ENCODE data around the gene TTLL8.

TTLL8 gene

DNA sequence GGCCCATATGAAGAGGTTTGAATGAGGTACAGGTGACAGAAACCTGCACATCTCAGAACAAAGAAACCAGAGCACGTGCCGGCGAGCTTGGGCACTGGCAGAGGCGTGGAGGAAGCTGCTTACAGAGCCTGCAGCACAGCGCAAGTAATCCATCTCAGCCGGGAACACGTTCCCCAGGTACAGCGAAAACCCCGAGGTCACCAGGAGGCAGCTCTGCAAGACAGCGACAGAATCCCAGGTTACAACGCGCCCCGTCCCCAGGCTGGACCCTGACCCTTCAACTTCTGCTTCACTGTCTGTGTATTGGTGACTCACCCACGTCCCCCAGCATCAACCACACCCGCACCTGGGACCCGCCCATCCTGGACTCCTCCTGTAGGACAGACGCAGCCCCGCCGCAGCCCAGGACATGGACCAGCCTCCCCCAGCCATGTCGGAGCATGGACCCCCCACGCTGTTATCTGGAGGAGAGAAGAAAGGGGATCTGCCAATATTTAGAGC is 24.9 kb upstream of the TTLL8 start:
- no peak for DNase-seq

DNA sequence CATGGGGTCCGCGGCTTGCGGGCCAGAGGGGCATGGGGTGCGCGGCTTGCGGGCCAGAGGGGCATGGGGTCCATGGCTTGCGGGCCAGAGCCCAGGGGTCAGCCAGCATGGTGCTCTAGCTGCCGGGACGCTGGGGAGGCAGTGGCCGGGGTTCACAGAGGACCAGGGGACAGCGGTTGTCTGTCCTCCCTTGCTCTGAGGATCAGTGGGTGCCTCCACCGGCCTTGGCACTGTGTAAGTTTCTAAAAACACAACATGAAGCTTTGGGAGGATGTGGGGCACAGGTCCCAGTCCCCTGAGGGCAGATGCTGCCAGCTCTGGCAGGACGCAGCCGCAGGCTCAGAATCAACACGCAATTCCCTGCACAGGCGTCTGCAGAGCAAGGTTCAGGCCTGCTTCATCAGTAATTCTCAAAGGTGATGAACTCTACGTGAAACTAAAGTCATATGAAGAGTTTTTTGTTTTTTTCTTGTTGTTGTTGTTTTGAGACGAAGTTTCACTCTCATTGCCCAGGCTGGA is 24.2 kb upstream of the TTLL8 start:
- no peak for DNase-seq

- no peak for DNase-seq
Measured at GRCh38 chr22:50081426-50082196, 23.5 kb upstream of the TTLL8 start.

GRCh38 chr22:50080077-50080465 is 22.0 kb upstream of the TTLL8 start:
- DNase-seq = no peak

DNA sequence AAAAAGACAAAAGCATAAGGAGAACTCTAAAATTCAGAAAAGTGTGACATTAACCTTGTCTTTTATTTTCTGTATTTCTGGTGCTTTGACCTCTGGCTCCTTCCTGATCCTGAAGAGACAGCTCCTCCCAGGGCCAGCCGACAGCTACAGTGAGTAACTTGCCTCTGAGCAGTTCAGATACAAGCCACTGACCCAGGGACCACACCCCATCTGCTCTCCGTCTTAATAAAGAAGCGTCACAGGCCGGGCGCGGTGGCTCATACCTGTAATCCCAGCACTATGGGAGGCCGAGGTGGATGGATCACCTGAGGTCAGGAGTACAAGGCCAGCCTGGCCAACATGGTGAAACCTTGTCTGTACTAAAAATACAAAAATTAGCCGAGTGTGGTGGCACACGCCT is 20.7 kb upstream of the TTLL8 start:
- DNase-seq = no peak

DNA sequence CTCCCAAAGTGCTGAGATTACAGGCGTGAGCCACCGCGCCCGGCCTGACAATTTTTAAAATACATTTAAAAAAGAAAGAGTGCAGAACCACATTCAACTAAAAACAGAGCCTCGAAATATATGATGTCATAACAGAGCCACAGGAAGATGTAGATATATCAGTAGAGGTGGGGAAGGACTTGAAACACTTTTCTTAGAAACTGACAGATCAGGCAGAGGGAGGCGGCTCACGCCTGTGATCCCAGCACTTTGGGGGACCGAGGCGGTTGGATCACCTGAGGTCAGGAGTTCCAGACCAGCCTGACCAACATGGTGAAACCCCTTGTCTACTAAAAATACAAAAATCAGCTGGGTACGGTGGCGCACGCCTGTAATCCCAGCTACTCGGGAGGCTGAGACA is 20.1 kb upstream of the TTLL8 start:
- no peak for DNase-seq

- peak in 1 of 2 experiments; percentile 69 for DNase-seq
Measured at GRCh38 chr22:50076646-50077535, 18.8 kb upstream of the TTLL8 start.

DNA sequence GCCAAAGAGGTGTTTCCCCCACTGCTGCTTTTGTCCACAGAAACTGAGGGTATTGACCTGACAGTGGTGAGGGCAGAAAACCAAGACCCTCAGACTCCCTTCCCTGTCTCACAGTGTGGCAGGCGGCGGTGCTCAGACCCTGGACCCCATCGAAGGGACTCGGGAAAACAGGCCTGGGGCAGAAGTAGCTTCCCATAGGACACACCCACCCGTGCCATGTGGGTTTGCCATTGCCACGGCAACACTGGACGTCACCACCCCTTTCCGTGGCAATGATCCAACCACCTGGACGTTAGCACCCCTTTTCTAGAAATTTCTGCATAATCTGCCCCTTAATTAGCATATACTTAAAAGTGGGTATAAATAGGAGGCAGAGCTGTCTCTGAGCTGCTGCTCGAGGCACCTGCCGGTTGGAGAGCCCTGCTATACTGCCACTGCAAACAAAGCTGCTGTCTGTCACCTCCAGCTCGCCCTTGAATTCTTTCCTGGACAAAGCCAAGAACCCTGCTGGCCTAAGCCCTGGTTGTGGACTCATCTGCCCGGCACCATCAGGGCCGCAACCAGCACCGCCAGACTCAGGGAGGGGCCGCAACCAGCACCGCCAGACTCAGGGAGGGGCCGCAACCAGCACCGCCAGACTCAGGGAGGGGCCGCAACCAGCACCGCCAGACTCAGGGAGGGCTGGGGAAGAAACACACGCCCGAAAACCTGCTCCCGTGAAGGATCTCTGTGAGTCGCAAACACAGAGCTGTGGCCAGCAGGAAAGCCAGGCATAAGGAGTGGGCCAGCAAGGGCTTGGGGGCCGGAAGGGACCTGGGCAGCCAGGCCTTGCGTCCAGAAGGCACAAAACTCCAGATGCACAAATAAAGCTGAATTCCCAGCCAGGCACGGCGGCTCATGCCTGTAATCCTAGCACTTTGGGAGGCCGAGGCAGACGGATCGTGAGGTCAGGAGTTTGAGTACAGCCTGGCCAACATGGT is 16.7 kb upstream of the TTLL8 start:
- DNase-seq = no peak

- no peak for DNase-seq
Measured at GRCh38 chr22:50074056-50074455, 16.0 kb upstream of the TTLL8 start.

DNA sequence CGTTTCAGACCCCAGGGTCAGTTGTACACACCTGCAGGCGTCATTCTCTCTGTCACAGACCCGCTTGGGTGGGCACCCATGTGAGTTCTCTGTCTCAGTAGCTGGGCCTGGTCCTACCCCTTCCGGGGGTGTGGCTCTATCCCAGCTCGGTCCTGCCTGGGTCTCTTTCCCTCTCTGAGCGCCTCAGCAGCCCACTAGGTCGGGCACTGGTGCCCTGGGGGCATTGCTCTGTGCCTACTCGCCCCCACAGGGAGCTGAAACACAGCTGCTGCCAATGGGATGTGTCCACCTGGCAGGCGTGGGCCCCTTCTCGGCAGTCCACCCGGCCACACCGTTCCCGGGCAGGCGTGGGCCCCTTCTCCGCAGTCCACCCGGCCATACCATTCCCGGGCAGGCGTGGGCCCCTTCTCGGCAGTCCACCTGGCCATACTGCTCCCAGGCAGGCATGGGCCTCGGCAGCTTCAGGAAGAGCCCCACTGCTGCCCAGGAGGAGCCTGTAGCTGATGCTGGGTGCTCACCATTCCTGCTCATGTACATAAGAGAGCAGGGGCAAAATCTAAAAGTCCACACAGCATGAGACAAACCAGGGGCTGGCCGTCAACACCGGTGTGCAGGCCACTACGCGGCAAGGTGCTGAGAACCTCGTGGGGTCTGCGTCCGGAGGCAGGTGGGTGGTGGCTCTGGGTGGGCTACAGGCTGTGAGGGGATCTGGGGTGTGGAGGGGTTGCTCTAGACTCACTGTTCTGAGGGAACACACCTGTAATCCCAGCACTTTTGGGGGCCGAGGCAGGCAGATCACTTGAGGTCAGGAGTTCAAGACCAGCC is 14.8 kb upstream of the TTLL8 start:
- no peak for DNase-seq

DNA sequence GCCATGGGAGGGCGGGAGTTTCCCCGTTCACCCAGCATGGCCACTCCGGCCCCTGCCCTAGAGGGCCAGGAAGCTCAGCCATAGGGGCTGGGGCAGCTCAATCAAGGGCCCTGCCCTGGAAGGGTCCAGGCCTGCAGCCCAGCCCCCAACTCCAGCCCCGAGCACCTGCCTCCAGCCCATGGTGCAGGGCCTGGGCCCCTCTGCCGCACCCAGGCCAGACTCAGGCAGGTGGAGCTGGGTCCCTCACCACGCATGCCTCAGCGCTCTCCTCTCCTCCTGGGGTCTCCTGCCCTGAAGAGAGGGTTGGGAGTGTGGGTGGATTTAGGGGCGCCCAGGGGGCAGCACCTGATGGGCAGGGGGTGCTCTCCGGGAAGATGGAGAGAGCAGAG is 14.1 kb upstream of the TTLL8 start:
- no peak for DNase-seq

GRCh38 chr22:50071432-50072166 is 13.5 kb upstream of the TTLL8 start:
- DNase-seq = no peak

DNA sequence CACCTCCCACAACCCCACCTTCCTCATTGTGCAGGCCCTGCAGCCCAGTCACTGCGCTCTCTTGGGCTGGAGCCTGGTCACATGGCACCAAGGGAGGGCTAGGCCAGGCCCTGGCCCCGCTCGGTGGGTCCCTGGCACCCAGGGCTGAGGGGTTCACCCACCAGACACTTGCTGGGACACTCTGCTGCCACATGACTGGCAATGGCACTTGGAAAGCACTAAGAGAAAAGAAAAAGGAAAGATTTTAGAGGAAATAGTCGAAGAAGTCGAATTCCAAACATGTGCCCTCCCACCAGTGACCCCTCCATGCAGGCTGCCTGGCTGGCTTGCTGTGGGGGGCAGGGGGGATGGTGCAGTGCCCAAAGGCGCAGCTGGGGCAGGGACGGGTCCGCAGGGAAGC is 12.3 kb upstream of the TTLL8 start:
- no peak for DNase-seq

DNA sequence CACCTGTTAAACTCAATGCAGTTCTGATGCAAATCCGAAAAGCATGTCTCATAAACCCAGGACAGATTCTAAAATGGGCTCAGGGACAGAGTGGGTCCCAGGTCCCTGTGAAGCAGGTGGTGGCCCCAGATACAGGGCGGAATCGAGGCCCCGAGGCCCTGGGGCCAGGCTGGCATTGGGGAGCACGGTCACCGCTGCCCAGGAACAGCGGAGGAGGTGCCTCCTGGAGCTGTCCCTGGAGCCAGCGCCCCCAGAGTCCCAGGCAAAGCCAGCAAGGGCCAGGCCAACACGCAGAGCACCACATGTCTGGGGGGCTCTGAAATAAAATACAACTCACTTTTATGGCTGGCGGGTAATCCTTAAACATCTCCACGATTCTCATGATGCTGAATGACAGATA is 10.0 kb upstream of the TTLL8 start:
- no peak for DNase-seq

- DNase-seq = no peak
Measured at GRCh38 chr22:50067244-50067643, 9.1 kb upstream of the TTLL8 start.

GRCh38 chr22:50064453-50064852 is 6.4 kb upstream of the TTLL8 start:
- DNase-seq = no peak

DNA sequence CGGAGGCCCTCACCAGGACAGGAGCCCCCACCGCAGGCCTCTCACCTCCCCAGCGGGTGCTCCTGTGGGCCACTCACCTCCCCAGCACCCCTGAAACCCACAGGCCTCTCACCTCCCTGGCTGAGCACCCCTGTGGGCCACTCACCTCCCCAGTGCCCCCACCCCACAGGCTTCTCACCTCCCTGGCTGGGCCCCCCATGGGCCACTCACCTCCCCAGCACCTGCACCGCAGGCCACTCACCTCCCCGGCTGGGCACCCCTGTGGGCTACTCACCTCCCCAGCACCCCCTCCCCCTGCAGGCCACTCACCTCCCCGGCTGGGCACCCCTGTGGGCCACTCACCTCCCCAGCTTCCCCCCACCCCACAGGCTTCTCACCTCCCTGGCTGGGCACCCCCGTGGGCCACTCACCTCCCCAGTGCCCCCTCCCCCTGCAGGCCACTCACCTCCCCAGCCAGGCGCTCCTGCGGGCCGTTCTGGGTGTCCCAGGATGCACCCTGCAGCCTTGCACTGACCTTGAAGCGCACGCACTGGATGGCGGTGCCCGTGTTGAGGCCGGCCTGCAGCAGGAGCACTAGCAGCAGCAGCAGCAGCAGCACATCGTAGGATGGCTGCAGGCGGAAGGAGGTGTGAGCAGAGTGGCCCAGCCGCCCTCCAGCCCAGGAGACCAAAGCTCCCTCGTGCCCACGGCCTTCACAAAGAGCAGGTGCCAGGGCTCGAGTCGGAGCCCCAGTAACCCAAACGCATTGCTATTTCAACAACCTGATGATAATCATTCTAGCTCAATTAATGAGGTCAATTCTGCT is 5.7 kb upstream of the TTLL8 start:
- no peak for DNase-seq

DNA sequence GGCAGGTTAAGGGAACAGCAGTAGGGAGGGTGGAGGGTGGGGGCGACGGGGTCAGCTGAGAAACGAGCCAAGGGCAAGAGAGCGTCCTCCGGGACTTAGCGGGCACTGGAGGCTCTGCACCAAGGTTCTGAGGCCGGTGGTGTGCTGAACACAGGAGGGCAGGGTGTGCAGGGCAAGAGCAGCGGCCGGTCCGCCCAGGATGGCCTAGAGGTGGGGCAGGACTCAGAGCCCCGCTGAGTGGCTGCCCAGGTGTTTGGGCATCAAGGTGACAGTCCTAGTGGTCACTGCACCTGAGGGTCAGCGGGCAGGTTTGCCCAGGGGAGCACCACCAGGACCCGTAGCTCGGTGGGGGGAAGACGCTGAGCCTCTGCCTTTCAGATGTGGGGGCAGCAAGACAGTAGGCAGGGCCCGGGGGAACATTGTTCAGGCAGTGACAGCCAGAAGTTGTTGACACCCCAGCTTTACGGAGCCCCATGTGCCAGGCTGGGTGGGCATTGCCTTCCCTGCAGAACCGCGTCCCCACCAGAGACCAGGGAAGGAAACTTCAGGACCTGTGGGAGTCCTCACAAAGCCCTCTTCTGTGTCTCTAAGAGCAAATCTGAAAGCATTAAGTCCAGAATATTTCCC is 4.5 kb upstream of the TTLL8 start:
- DNase-seq = no peak

DNA sequence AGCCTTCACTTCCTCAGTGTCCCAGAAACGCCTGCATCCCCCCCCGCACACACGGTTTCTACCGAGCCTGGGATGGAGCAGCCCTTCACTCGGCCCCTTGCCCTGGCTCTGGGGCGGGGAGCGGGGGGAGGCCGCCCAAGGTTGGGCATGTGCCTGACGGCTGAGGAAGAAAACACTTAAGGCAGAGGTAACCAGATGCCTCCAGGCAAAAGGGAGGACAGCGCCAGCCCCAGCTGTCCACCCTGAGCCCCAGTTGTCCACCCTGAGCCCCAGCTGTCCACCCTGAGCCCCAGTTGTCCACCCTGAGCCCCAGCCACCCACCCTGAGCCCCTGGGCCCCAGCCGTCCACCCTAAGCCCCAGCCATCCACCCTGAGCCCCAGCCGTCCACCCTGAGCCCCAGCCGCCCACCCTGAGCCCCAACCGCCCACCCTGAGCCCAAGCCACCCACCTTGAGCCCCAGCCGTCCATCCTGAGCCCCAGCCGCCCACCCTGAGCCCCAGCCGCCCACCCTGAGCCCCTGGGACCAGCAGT is 3.8 kb upstream of the TTLL8 start:
- no peak for DNase-seq
